SU-DHL-6 (cell line): ENCODE data around the gene PIBF1.

Experiments used
- EZH2phosphoT487 ChIP-seq: fragments of 200-600 bp; sonication (generic), shearing (Covaris generic); conservative IDR thresholded peaks from 2 replicates; pipeline ENCODE4 v1.6.1; 2018; ENCODE audit warnings: mild to moderate bottlenecking, antibody characterized with exemption, low read length, moderate library complexity, mixed read lengths
- TF ChIP-seq, protein P1 (sequence below): fragments of 200-600 bp; sonication (generic); IDR thresholded peaks from one replicate; pipeline ENCODE4 v1.5.1; 2017; ENCODE audit warnings: antibody characterized with exemption, mild to moderate bottlenecking, low read length, moderate library complexity; ENCODE audit not compliant: insufficient read depth, poor library complexity, severe bottlenecking

DNA sequence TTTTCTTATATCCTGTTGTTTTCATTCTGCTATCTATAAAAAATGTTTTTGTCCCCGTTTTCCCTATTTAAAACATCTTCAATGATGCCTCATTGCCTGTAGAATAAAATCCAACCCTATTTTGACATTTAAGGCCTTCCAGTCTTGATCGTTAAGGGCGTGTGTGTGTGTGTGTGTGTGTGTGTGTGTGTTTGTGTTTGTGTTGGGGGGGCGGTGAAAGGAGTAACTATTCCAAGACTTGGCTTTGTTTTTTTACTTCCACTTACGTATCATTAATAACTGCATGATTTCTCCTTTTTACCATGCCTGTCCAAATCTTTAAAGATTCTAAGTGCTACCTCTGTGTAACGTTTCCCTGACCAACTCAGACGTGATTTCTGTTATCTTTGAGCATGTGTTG, 784 bp downstream of the PIBF1 start:
- TF ChIP-seq, protein P1, sequence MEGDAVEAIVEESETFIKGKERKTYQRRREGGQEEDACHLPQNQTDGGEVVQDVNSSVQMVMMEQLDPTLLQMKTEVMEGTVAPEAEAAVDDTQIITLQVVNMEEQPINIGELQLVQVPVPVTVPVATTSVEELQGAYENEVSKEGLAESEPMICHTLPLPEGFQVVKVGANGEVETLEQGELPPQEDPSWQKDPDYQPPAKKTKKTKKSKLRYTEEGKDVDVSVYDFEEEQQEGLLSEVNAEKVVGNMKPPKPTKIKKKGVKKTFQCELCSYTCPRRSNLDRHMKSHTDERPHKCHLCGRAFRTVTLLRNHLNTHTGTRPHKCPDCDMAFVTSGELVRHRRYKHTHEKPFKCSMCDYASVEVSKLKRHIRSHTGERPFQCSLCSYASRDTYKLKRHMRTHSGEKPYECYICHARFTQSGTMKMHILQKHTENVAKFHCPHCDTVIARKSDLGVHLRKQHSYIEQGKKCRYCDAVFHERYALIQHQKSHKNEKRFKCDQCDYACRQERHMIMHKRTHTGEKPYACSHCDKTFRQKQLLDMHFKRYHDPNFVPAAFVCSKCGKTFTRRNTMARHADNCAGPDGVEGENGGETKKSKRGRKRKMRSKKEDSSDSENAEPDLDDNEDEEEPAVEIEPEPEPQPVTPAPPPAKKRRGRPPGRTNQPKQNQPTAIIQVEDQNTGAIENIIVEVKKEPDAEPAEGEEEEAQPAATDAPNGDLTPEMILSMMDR, result no peak
- TF ChIP-seq EZH2phosphoT487, result no peak
